A549 (cell line): Measurements from ENCODE around the gene SLC9C1.

Experiments
- CTCF ChIP-seq: fragments of >200 bp; sonication (Bioruptor Twin); formaldehyde crosslinking; IDR thresholded peaks from 3 replicates; pipeline ENCODE4 v1.5.1; 2016
- EHF ChIP-seq: fragments of 250-450 bp; sonication (Bioruptor Pico); IDR thresholded peaks from 2 replicates; pipeline ENCODE4 v1.5.0; 2020; ENCODE audit warnings: mild to moderate bottlenecking
- FOSL2 ChIP-seq, 2 experiments: fragments of 450-650 bp in 1 of 2; fragments of >200 bp in 1 of 2; sonication (Bioruptor Twin) in 1 of 2; formaldehyde crosslinking; IDR thresholded peaks; 2 replicates each; pipeline versions ENCODE4 v1.5.0 to v1.6.1; 2016 to 2020; ENCODE audit warnings: mild to moderate bottlenecking in 1 of 2, moderate library complexity in 1 of 2
- JUN ChIP-seq, 2 experiments: fragments of >200 bp; sonication (Bioruptor Twin); formaldehyde crosslinking; IDR thresholded peaks; 2 replicates in 1 of 2; 3 replicates in 1 of 2; pipeline ENCODE4 v1.6.1; 2016 to 2017
- MAFK ChIP-seq: fragments of 450-650 bp; IDR thresholded peaks from 2 replicates; pipeline ENCODE4 v1.6.1; 2014; ENCODE audit not compliant: partially characterized antibody
- POLR2A ChIP-seq: IDR thresholded peaks from 2 replicates; pipeline ENCODE4 v1.6.1; 2012; ENCODE audit warnings: mild to moderate bottlenecking, low read length
- RAD21 ChIP-seq, 2 experiments: fragments of >200 bp in 1 of 2; sonication (Bioruptor Twin) in 1 of 2; formaldehyde crosslinking in 1 of 2; IDR thresholded peaks in 1 of 2; conservative IDR thresholded peaks in 1 of 2; 2 replicates in 1 of 2; 3 replicates in 1 of 2; pipeline ENCODE4 v1.6.1; 2012 to 2018; ENCODE audit warnings: inconsistent platforms in 1 of 2
- SMC3 ChIP-seq: fragments of >200 bp; sonication (Bioruptor Twin); formaldehyde crosslinking; IDR thresholded peaks from 3 replicates; pipeline ENCODE4 v1.6.1; 2018; ENCODE audit warnings: inconsistent platforms
- TP53 ChIP-seq: fragments of 250-450 bp; sonication (Bioruptor Pico); IDR thresholded peaks from 2 replicates; pipeline ENCODE4 v1.5.0; 2021; ENCODE audit warnings: mild to moderate bottlenecking, moderate library complexity

- TF ChIP-seq RAD21 (conservative IDR thresholded peaks at IDR 0.05 in 1 of 2, IDR thresholded peaks at IDR 0.05 in 1 of 2) (no peak), FOSL2 (IDR thresholded peaks at IDR 0.05) (no peak), FOSL2 (CRISPR knock-in tag; IDR thresholded peaks at IDR 0.05) (no peak), CTCF (no peak), POLR2A (no peak), EHF (CRISPR knock-in tag) (no peak), MAFK (no peak), TP53 (no peak), JUN (IDR thresholded peaks at IDR 0.05) (no peak), SMC3 (no peak)
Observed at GRCh38 chr3:112092496-112093179, 201.4 kb downstream of the SLC9C1 start.
